WTC11 (cell line): ENCODE results near the gene MYOZ3. TPM values are rescaled to one million over a fixed set of nuclear protein-coding genes. Genes with fewer than 3 reads are reported as not detected.
A peak's percentile ranks its signal among the peaks of the same experiment; 100 is the strongest.

Source experiments
- ATAC-seq: fragments of 200-7000 bp; cut with Tn5 transposase; 2 replicates; pipeline ENCODE4 v1.10.0; 2021; ENCODE audit warnings: mild to moderate bottlenecking, moderate library complexity
- CTCF ChIA-PET: fragments of 300-600 bp; sonication (Branson Sonifier 250); formaldehyde crosslinking; loops from one replicate; lab custom pipeline; 2021; ENCODE audit warnings: antibody characterized with exemption; lab: Charles Lee
- POLR2A ChIA-PET: fragments of 350-600 bp; sonication (Branson Sonifier 250); formaldehyde crosslinking; loops from one replicate; lab custom pipeline; 2021; ENCODE audit warnings: antibody characterized with exemption; lab: Charles Lee
- DNase-seq: peaks from one replicate; pipeline ENCODE4 v3.0.0; 2021; ENCODE audit warnings: low spot score
- H3K27ac Mint-ChIP-seq: 2 replicates; pipeline ENCODE4 v1.8.0; 2021; ENCODE audit warnings: mixed read lengths
- H3K27me3 Mint-ChIP-seq: 2 replicates; pipeline ENCODE4 v1.8.0; 2021; ENCODE audit warnings: low read depth, mild to moderate bottlenecking, moderate library complexity, mixed read lengths
- H3K36me3 Mint-ChIP-seq: 2 replicates; pipeline ENCODE4 v1.8.0; 2021; ENCODE audit warnings: mixed read lengths
- H3K4me1 Mint-ChIP-seq: 2 replicates; pipeline ENCODE4 v1.8.0; 2022; ENCODE audit warnings: mixed read lengths
- H3K4me3 Mint-ChIP-seq: 2 replicates; pipeline ENCODE4 v1.8.0; 2021; ENCODE audit warnings: mild to moderate bottlenecking, moderate library complexity, mixed read lengths
- H3K9me3 Mint-ChIP-seq: 2 replicates; pipeline ENCODE4 v1.8.0; 2021; ENCODE audit warnings: mixed read lengths
- ATF1 ChIP-seq: sonication (generic); formaldehyde crosslinking; IDR thresholded peaks from 2 replicates; pipeline ENCODE4 v1.8.1; 2023; ENCODE audit warnings: mild to moderate bottlenecking, moderate library complexity, missing genetic modification reagents
- ATF3 ChIP-seq: sonication (generic); formaldehyde crosslinking; conservative IDR thresholded peaks from 2 replicates; pipeline ENCODE4 v1.8.1; 2022; ENCODE audit warnings: mild to moderate bottlenecking, missing genetic modification reagents
- CBFB ChIP-seq: sonication (generic); formaldehyde crosslinking; IDR thresholded peaks from 2 replicates; pipeline ENCODE4 v1.8.1; 2022; ENCODE audit warnings: mild to moderate bottlenecking, low read depth, missing genetic modification reagents
- CTCF ChIP-seq: fragments of 200-600 bp; IDR thresholded peaks from 2 replicates; pipeline ENCODE4 v1.8.0; 2022; ENCODE audit warnings: antibody characterized with exemption
- E2F4 ChIP-seq: sonication (generic); formaldehyde crosslinking; IDR thresholded peaks from 2 replicates; pipeline ENCODE4 v1.8.1; 2022; ENCODE audit warnings: low read depth, mild to moderate bottlenecking, moderate library complexity, missing genetic modification reagents, borderline replicate concordance
- ELF4 ChIP-seq: sonication (generic); formaldehyde crosslinking; IDR thresholded peaks from 2 replicates; pipeline ENCODE4 v1.8.1; 2022; ENCODE audit warnings: low read depth, mild to moderate bottlenecking, moderate library complexity, missing genetic modification reagents
- ERG ChIP-seq: fragments of 250-450 bp; sonication (Bioruptor Pico); IDR thresholded peaks from 2 replicates; pipeline ENCODE4 v1.8.0; 2021; ENCODE audit warnings: mild to moderate bottlenecking
- ESRRA ChIP-seq: sonication (generic); formaldehyde crosslinking; IDR thresholded peaks from 2 replicates; pipeline ENCODE4 v1.8.1; 2022; ENCODE audit warnings: mild to moderate bottlenecking, missing genetic modification reagents, borderline replicate concordance
- FOXK1 ChIP-seq: sonication (generic); formaldehyde crosslinking; IDR thresholded peaks from 2 replicates; pipeline ENCODE4 v1.8.0; 2022; ENCODE audit warnings: mild to moderate bottlenecking, moderate library complexity, missing genetic modification reagents
- FOXP4 ChIP-seq: sonication (generic); formaldehyde crosslinking; IDR thresholded peaks from 2 replicates; pipeline ENCODE4 v1.8.0; 2022; ENCODE audit warnings: mild to moderate bottlenecking, missing genetic modification reagents
- GABPB1 ChIP-seq: sonication (generic); formaldehyde crosslinking; IDR thresholded peaks from 2 replicates; pipeline ENCODE4 v1.8.1; 2023; ENCODE audit warnings: mild to moderate bottlenecking, missing genetic modification reagents
- IRF1 ChIP-seq: sonication (generic); formaldehyde crosslinking; IDR thresholded peaks from 2 replicates; pipeline ENCODE4 v1.8.0; 2023; ENCODE audit warnings: missing genetic modification reagents
- NR2C2 ChIP-seq: sonication (generic); formaldehyde crosslinking; IDR thresholded peaks from 2 replicates; pipeline ENCODE4 v1.8.0; 2022; ENCODE audit warnings: mild to moderate bottlenecking, missing genetic modification reagents
- SP1 ChIP-seq: sonication (generic); formaldehyde crosslinking; conservative IDR thresholded peaks from 2 replicates; pipeline ENCODE4 v1.8.1; 2022; ENCODE audit warnings: missing genetic modification reagents
- TCF7 ChIP-seq: sonication (generic); formaldehyde crosslinking; IDR thresholded peaks from 2 replicates; pipeline ENCODE4 v1.8.0; 2022; ENCODE audit warnings: mild to moderate bottlenecking, low read depth, missing genetic modification reagents, moderate library complexity
- TEAD1 ChIP-seq: sonication (generic); formaldehyde crosslinking; IDR thresholded peaks from 2 replicates; pipeline ENCODE4 v1.8.0; 2022; ENCODE audit warnings: mild to moderate bottlenecking, missing genetic modification reagents
- TEAD4 ChIP-seq: sonication (generic); formaldehyde crosslinking; IDR thresholded peaks from 2 replicates; pipeline ENCODE4 v1.8.0; 2022; ENCODE audit warnings: mild to moderate bottlenecking, missing genetic modification reagents
- ZNF263 ChIP-seq: sonication (generic); formaldehyde crosslinking; IDR thresholded peaks from 2 replicates; pipeline ENCODE4 v1.8.1; 2022; ENCODE audit warnings: low read depth, mild to moderate bottlenecking, moderate library complexity, missing genetic modification reagents
- ZNF317 ChIP-seq: sonication (generic); formaldehyde crosslinking; IDR thresholded peaks from 2 replicates; pipeline ENCODE4 v1.8.1; 2023; ENCODE audit warnings: low read depth, mild to moderate bottlenecking, moderate library complexity, missing genetic modification reagents, borderline replicate concordance
- ZNF396 ChIP-seq: fragments of 250-450 bp; sonication (Bioruptor Pico); IDR thresholded peaks from 2 replicates; pipeline ENCODE4 v1.8.0; 2021; ENCODE audit warnings: mild to moderate bottlenecking, moderate library complexity, borderline replicate concordance
- ZNF425 ChIP-seq: fragments of 250-450 bp; sonication (Bioruptor Pico); conservative IDR thresholded peaks from 2 replicates; pipeline ENCODE4 v1.9.0; 2021; ENCODE audit warnings: mild to moderate bottlenecking
- total RNA-seq: library from RNA; stranded (reverse); gene quantifications from 3 replicates; pipeline ENCODE4 v1.2.3, GENCODE V29; 2021
- TF ChIP-seq, protein P1 (sequence below): fragments of 250-450 bp; sonication (Bioruptor Pico); IDR thresholded peaks from 2 replicates; pipeline ENCODE4 v2.1.2; 2022; ENCODE audit warnings: mild to moderate bottlenecking, moderate library complexity
- TF ChIP-seq, protein P2 (sequence below): sonication (generic); formaldehyde crosslinking; IDR thresholded peaks from 2 replicates; pipeline ENCODE4 v1.8.1; 2022; ENCODE audit warnings: missing genetic modification reagents, borderline replicate concordance

Gene MYOZ3
- total RNA-seq, 1 experiment from 2014 or later: 13.7 TPM

DNA sequence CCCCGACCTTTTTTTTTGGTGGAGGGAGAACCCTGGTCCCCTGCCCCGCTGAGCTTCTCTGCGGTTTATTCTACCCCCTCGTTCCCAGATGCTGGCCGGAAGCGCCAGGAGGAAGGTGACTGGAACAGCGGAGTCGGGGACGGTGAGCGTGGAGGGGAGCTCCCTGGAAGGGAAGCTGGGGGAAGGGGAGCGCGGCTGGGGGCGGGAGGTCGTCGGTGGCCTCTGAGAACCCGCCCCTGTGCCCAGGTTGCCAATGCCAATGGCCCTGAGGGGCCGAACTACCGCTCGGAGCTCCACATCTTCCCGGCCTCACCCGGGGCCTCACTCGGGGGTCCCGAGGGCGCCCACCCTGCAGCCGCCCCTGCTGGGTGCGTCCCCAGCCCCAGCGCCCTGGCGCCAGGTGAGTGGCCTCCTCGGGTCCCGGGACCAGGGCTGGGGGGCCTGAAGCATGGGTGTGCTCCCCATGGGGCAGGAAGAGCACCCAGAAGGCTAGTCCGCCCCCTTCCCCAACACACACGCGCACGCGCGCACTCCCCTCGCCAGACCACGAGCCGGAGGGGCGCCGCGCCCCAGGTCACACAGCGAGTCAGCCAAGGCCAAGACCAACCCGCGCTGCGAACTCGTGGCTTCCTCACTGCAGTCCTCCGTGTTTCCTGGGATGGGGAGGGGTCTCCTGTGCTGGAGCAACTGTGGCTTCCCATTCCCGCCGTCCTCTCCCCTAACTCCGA lies 10.6 kb downstream of the MYOZ3 start:
- ChIA-PET CTCF (interaction anchor here (0.9 to 4.2 kb wide), 14 partner anchors 11 to 261 kb away, joined by 3 to 31 read pairs (median 5); partner anchors contain the start of genes DCTN4, MYOZ3, RBM22 and RPS14), POLR2A (interaction anchor here (0.5 to 4.3 kb wide), 7 partner anchors 8 to 29 kb away, joined by 3 to 26 read pairs (median 3); partner anchors contain the start of genes MYOZ3 and RBM22)
- H3K27me3 Mint-ChIP-seq: no peaks in the 10 kb centered on the region
- H3K4me3 Mint-ChIP-seq: peak overlapping the region; percentile 84
- H3K36me3 Mint-ChIP-seq: peaks cover 4% of the 10 kb centered on the region
- peaks cover 31% of the 10 kb centered on the region for H3K4me1 Mint-ChIP-seq
- DNase-seq: peak; percentile 67
- peaks cover 3% of the 10 kb centered on the region; the same call in 1 of the 2 replicates for H3K9me3 Mint-ChIP-seq
- H3K27ac Mint-ChIP-seq: peak overlapping the region; percentile 96; the same call in 1 of the 2 replicates
- ATAC-seq: peak; percentile 33
- TF ChIP-seq ZNF396 (CRISPR knock-in tag) (no peak), ELF4 (CRISPR knock-in tag) (no peak), CBFB (CRISPR knock-in tag) (no peak), FOXP4 (peak; percentile 17; the same call in 1 of the 2 replicates), TEAD1 (CRISPR knock-in tag) (0 out of 2 replicates have a peak, but pooled peaks have one; percentile 6), FOXK1 (CRISPR knock-in tag) (0 out of 2 replicates have a peak, but pooled peaks have one; percentile 14), E2F4 (no peak), ATF3 (CRISPR knock-in tag) (no peak), ZNF425 (CRISPR knock-in tag) (no peak), TEAD4 (CRISPR knock-in tag) (peak; percentile 16; the same call in 1 of the 2 replicates), ZNF317 (CRISPR knock-in tag) (no peak), ATF1 (CRISPR knock-in tag) (no peak), GABPB1 (CRISPR knock-in tag) (no peak), SP1 (CRISPR knock-in tag) (no peak; the same call in 1 of the 2 replicates), IRF1 (peak; percentile 14; the same call in 1 of the 2 replicates), ERG (CRISPR knock-in tag) (no peak), TCF7 (no peak), ESRRA (peak; percentile 46; the same call in 1 of the 2 replicates), CTCF (no peak), ZNF263 (CRISPR knock-in tag) (peak; percentile 54; the same call in 1 of the 2 replicates), NR2C2 (CRISPR knock-in tag) (no peak)
- TF ChIP-seq, protein P1, sequence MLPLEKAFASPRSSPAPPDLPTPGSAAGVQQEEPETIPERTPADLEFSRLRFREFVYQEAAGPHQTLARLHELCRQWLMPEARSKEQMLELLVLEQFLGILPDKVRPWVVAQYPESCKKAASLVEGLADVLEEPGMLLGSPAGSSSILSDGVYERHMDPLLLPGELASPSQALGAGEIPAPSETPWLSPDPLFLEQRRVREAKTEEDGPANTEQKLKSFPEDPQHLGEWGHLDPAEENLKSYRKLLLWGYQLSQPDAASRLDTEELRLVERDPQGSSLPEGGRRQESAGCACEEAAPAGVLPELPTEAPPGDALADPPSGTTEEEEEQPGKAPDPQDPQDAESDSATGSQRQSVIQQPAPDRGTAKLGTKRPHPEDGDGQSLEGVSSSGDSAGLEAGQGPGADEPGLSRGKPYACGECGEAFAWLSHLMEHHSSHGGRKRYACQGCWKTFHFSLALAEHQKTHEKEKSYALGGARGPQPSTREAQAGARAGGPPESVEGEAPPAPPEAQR (CRISPR knock-in tag): no peak
- TF ChIP-seq, protein P2, sequence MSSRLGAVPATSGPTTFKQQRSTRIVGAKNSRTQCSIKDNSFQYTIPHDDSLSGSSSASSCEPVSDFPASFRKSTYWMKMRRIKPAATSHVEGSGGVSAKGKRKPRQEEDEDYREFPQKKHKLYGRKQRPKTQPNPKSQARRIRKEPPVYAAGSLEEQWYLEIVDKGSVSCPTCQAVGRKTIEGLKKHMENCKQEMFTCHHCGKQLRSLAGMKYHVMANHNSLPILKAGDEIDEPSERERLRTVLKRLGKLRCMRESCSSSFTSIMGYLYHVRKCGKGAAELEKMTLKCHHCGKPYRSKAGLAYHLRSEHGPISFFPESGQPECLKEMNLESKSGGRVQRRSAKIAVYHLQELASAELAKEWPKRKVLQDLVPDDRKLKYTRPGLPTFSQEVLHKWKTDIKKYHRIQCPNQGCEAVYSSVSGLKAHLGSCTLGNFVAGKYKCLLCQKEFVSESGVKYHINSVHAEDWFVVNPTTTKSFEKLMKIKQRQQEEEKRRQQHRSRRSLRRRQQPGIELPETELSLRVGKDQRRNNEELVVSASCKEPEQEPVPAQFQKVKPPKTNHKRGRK (CRISPR knock-in tag): no peak
